Fibroblast of the aortic adventitia (primary cell): ENCODE results near the gene DCDC2. TPM values are rescaled to one million over a fixed set of nuclear protein-coding genes. Genes with fewer than 3 reads are reported as not detected.

Experiments used
- DNase-seq: peaks from one replicate; pipeline ENCODE4 v3.0.0-alpha.2; 2010; ENCODE audit warnings: low read depth
- H3K4me3 ChIP-seq: 2 replicates; pipeline ENCODE4 v1.5.1; 2011; ENCODE audit warnings: low read depth, mild to moderate bottlenecking, control low read depth, low read length, moderate library complexity
- CTCF ChIP-seq: IDR thresholded peaks from 2 replicates; pipeline ENCODE4 v1.5.1; 2011; ENCODE audit warnings: mild to moderate bottlenecking, low read length, control low read depth, inconsistent platforms; ENCODE audit not compliant: insufficient read depth
- total RNA-seq: library from RNA; depleted of rRNA; stranded (reverse); fragments of >200 nt; gene quantifications from 2 replicates; pipeline ENCODE4 v1.2.3, GENCODE V29; 2012; ENCODE audit warnings: low replicate concordance

The DCDC2 gene
- total RNA-seq, 1 donor, result not detected

DNA sequence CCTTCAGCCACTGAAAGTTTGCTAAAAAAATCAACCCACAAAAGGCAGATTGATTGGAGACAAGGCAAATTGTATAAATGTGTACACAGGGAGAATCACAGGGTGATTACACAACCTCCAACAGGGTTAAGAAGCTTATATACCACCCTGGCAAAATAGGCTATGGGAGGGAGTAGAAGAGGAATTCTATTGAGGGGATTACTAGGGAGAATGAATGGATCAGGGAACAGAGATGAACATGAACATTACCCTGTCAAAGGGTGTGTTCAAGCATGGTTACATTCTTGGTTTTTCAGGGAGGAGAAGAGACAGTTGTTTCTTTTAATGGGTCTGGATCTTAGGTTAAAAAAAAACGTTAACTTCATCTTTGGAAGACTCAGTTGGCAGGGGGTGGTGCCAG, 39.8 kb upstream of the DCDC2 start:
- no peak for DNase-seq
- no peak for TF ChIP-seq CTCF
- no peak overlapping the region for H3K4me3 ChIP-seq

- TF ChIP-seq CTCF, result no peak
- no peak overlapping the region for H3K4me3 ChIP-seq
- no peak for DNase-seq
Measured at GRCh38 chr6:24396824-24397223, 39.0 kb upstream of the DCDC2 start.

GRCh38 chr6:24394780-24395437, 37.0 kb upstream of the DCDC2 start:
- H3K4me3 ChIP-seq, result no peak overlapping the region
- TF ChIP-seq CTCF, result no peak
- DNase-seq, result peak; percentile 68

GRCh38 chr6:24394061-24394779, 36.4 kb upstream of the DCDC2 start:
- no peak overlapping the region for H3K4me3 ChIP-seq
- no peak for TF ChIP-seq CTCF
- DNase-seq, result no peak

- TF ChIP-seq CTCF, result no peak
- no peak overlapping the region for H3K4me3 ChIP-seq
- DNase-seq, result no peak
Measured at GRCh38 chr6:24391756-24392405, 34.0 kb upstream of the DCDC2 start.

DNA sequence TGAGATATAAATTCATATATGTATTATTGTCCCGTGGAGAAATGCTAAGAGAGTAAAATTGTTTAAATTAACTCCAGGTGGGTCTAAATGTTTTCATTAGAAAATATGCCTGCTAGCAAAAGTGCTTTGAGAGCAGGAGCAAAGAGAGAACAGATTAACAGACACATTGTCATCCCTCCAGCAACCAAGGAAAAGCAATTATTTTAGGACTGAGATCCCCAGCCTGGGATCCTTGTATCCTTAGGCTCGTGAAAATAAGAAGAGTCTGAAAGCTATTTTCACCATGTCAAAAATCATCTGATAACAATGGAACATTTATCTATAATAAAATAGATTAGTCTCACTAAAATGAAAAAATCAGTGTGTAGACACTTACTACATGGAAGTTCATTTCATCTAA, 33.3 kb upstream of the DCDC2 start:
- no peak for DNase-seq
- TF ChIP-seq CTCF, result no peak
- H3K4me3 ChIP-seq, result no peak overlapping the region
